GM12878 (cell line): ENCODE measurements around the gene CASS4. TPM values are rescaled to one million over a fixed set of nuclear protein-coding genes. Genes with fewer than 3 reads are reported as not detected.

ENCODE experiments used
- ATAC-seq: fragments of 200-7000 bp; cut with Tn5 transposase; 3 replicates; pipeline ENCODE4 v1.9.1; 2020; ENCODE audit warnings: mild to moderate bottlenecking, moderate library complexity
- BruUV-seq: library from RNA; stranded (reverse); fragments of 400-500 nt; replicated peaks from 2 replicates; lab custom pipeline; 2021; lab: Mats Ljungman, UMichigan
- CTCF ChIA-PET: fragments of 300-600 bp; sonication (Branson Sonifier 250); formaldehyde crosslinking; extraction: SDS; loops from one replicate; lab custom pipeline; 2021; ENCODE audit warnings: inconsistent platforms; lab: Yijun Ruan, JAX
- POLR2A ChIA-PET: fragments of 350-600 bp; formaldehyde crosslinking; extraction: SDS; loops from one replicate; lab custom pipeline; 2021; ENCODE audit warnings: inconsistent platforms; lab: Charles Lee
- RAD21 ChIA-PET: fragments of 300-600 bp; sonication (Branson Sonifier 250); formaldehyde crosslinking; loops from one replicate; lab custom pipeline; 2023; ENCODE audit warnings: antibody characterized with exemption; ENCODE audit not compliant: unreplicated experiment; lab: Charles Lee
- SMC1A ChIA-PET: fragments of 300-600 bp; sonication (Branson Sonifier 250); formaldehyde crosslinking; loops from one replicate; lab custom pipeline; 2023; ENCODE audit not compliant: unreplicated experiment, uncharacterized antibody; lab: Charles Lee
- DNase-seq: peaks from one replicate; pipeline ENCODE4 v3.0.0-alpha.2; 2011; ENCODE audit warnings: low read depth, low spot score
- FAIRE-seq: peaks from 3 replicates; lab custom pipeline; 2011; peaks lifted over from hg19 to GRCh38; lab: Jason Lieb, UNC
- H2AFZ ChIP-seq: 2 replicates; pipeline ENCODE4 v1.6.0; 2011; ENCODE audit warnings: low read depth, low read length, control low read depth; ENCODE audit not compliant: control insufficient read depth
- H3K27ac ChIP-seq: 2 replicates; pipeline ENCODE4 v1.5.1; 2011; ENCODE audit warnings: control low read depth; ENCODE audit not compliant: control insufficient read depth, insufficient read depth
- H3K27me3 ChIP-seq, 2 experiments: replicated peaks in 1 of 2; 2 replicates each; pipeline versions ENCODE4 v1.6.0 to v1.6.1; 2011; ENCODE audit warnings: low read length in 1 of 2; ENCODE audit not compliant: control insufficient read depth in 2 of 2, insufficient read depth in 2 of 2
- H3K36me3 ChIP-seq, 2 experiments: 2 replicates each; pipeline ENCODE4 v1.5.1; 2011; ENCODE audit warnings: low read length in 1 of 2; ENCODE audit not compliant: control insufficient read depth in 2 of 2, insufficient read depth in 2 of 2
- H3K4me1 ChIP-seq: 2 replicates; pipeline ENCODE4 v1.6.1; 2011; ENCODE audit warnings: mild to moderate bottlenecking, low read length, moderate library complexity, mixed read lengths; ENCODE audit not compliant: control insufficient read depth, insufficient read depth
- H3K4me2 ChIP-seq: 2 replicates; pipeline ENCODE4 v1.6.0; 2011; ENCODE audit warnings: control low read depth; ENCODE audit not compliant: control insufficient read depth, insufficient read depth
- H3K4me3 ChIP-seq: fragments of 200-600 bp; sonication (generic); 2 replicates; pipeline ENCODE4 v1.5.1; 2016
- H3K79me2 ChIP-seq: 2 replicates; pipeline ENCODE4 v1.6.0; 2011; ENCODE audit warnings: low read length; ENCODE audit not compliant: control insufficient read depth, insufficient read depth
- H3K9ac ChIP-seq: 2 replicates; pipeline ENCODE4 v1.8.0; 2011; ENCODE audit warnings: low read length, control low read depth, mixed read lengths; ENCODE audit not compliant: control insufficient read depth, insufficient read depth
- H3K9me3 ChIP-seq: replicated peaks from 3 replicates; pipeline ENCODE4 v1.5.1; 2011; ENCODE audit warnings: mild to moderate bottlenecking, low read length; ENCODE audit not compliant: control insufficient read depth, insufficient read depth
- H4K20me1 ChIP-seq: 2 replicates; pipeline ENCODE4 v1.6.0; 2011; ENCODE audit not compliant: control insufficient read depth, insufficient read depth
- ATF2 ChIP-seq: IDR thresholded peaks from 2 replicates; pipeline ENCODE4 v1.6.1; 2012; ENCODE audit warnings: low read length, inconsistent platforms
- ATF3 ChIP-seq: IDR thresholded peaks from 2 replicates; pipeline ENCODE4 v1.6.1; 2011; ENCODE audit warnings: low read depth, mild to moderate bottlenecking, low read length, moderate library complexity, borderline replicate concordance; ENCODE audit errors: extremely low read depth
- ATF7 ChIP-seq: fragments of 450-650 bp; IDR thresholded peaks from 2 replicates; pipeline ENCODE4 v1.6.1; 2016; ENCODE audit warnings: low read depth, mild to moderate bottlenecking
- BCL11A ChIP-seq: IDR thresholded peaks from 2 replicates; pipeline ENCODE4 v1.6.1; 2011; ENCODE audit warnings: low read depth, low read length
- CEBPZ ChIP-seq: fragments of 150-350 bp; IDR thresholded peaks from 2 replicates; pipeline ENCODE4 v1.6.1; 2016; ENCODE audit warnings: low read depth, low read length
- CREM ChIP-seq: IDR thresholded peaks from 2 replicates; pipeline ENCODE4 v1.6.1; 2014; ENCODE audit warnings: antibody characterized with exemption, low read depth
- E2F4 ChIP-seq: IDR thresholded peaks from 2 replicates; pipeline ENCODE4 v1.6.1; 2012; ENCODE audit warnings: low read depth, low read length, improper control_type of control experiment
- FOXK2 ChIP-seq: fragments of 450-650 bp; IDR thresholded peaks from 2 replicates; pipeline ENCODE4 v1.6.1; 2017; ENCODE audit warnings: mild to moderate bottlenecking, moderate library complexity
- JUND ChIP-seq: IDR thresholded peaks from 2 replicates; pipeline ENCODE4 v1.6.1; 2012; ENCODE audit warnings: low read depth, mild to moderate bottlenecking, low read length, improper control_type of control experiment, moderate library complexity
- MYB ChIP-seq: fragments of 150-350 bp; IDR thresholded peaks from 2 replicates; pipeline ENCODE4 v1.6.1; 2014; ENCODE audit warnings: mild to moderate bottlenecking, low read depth, low read length, borderline replicate concordance
- POLR2AphosphoS2 ChIP-seq: IDR thresholded peaks from 2 replicates; pipeline ENCODE4 v1.6.1; 2011; ENCODE audit warnings: low read depth, mild to moderate bottlenecking, low read length, improper control_type of control experiment, moderate library complexity
- RB1 ChIP-seq: fragments of 450-650 bp; formaldehyde crosslinking; IDR thresholded peaks from 2 replicates; pipeline ENCODE4 v1.6.1; 2017; ENCODE audit warnings: mild to moderate bottlenecking, borderline replicate concordance
- RBBP5 ChIP-seq: fragments of 200-600 bp; sonication (generic); conservative IDR thresholded peaks from 2 replicates; pipeline ENCODE4 v1.6.1; 2016
- SKIL ChIP-seq: fragments of 450-650 bp; IDR thresholded peaks from 2 replicates; pipeline ENCODE4 v1.6.1; 2017; ENCODE audit warnings: mild to moderate bottlenecking, low read depth, inconsistent platforms; ENCODE audit not compliant: poor library complexity, severe bottlenecking
- TCF12 ChIP-seq: IDR thresholded peaks from 2 replicates; pipeline ENCODE4 v1.6.1; 2011; ENCODE audit warnings: low read depth, mild to moderate bottlenecking, low read length
- TCF3 ChIP-seq: IDR thresholded peaks from 2 replicates; pipeline ENCODE4 v1.6.1; 2012; ENCODE audit warnings: low read depth, mild to moderate bottlenecking, low read length, borderline replicate concordance; ENCODE audit not compliant: insufficient read depth
- YBX1 ChIP-seq: fragments of 450-650 bp; IDR thresholded peaks from 2 replicates; pipeline ENCODE4 v1.6.1; 2016; ENCODE audit warnings: antibody characterized with exemption
- YY1 ChIP-seq: IDR thresholded peaks from 2 replicates; pipeline ENCODE4 v1.6.1; 2011; ENCODE audit warnings: low read depth, mild to moderate bottlenecking, low read length
- WGBS: methylation state at CpG from one replicate; pipeline ENCODE4 v1.1.6; 2016; ENCODE audit warnings: low lambda C conversion rate; ENCODE audit not compliant: insufficient replicate concordance, insufficient coverage; ENCODE audit errors: missing lambda C conversion rate; 5-methylcytosine and 5-hydroxymethylcytosine counted together
- in situ Hi-C: fragments of 300-500 bp; cut with MboI; formaldehyde crosslinking; loops from 9 replicates; pipeline ENCODE4 v1.14.3; 2018; ENCODE audit warnings: mixed read lengths
- intact Hi-C: fragments of 100-400 bp; cut with micrococcal nuclease; formaldehyde crosslinking; loops from one replicate; pipeline ENCODE4 v1.14.2; 2022; ENCODE audit not compliant: unreplicated experiment
- polyA plus RNA-seq, 11 experiments: library from polyadenylated mRNA; depleted of rRNA in 4 of 11; unstranded in 6 of 11; stranded (reverse) in 5 of 11; fragments of >200 nt; fragmentation: Nextera tagmentation in 4 of 11; fragmentation: Illumina TruSeq in 1 of 11; extraction: Ambion mirVana in 4 of 11; extraction: Trizol in 1 of 11; gene quantifications; 1 replicate in 1 of 11; 2 replicates in 10 of 11; pipeline versions ENCODE4 v1.2.1 to v1.2.3, GENCODE V29; 2011 to 2016; ENCODE audit warnings: inconsistent platforms in 2 of 11, missing spikeins in 2 of 11, low read depth in 1 of 11
- total RNA-seq, 4 experiments: library from RNA; depleted of rRNA in 3 of 4; stranded (reverse); fragments of >200 nt in 3 of 4; fragmentation: Illumina TruSeq in 1 of 4; extraction: Trizol in 1 of 4; gene quantifications; 2 replicates each; pipeline versions ENCODE4 v1.2.1 to v1.2.3, GENCODE V29; 2013 to 2021

The CASS4 gene
- total and polyA plus RNA-seq, 10 of the 15 experiments (the other 5 are each of a cell fraction or from before 2014, with no cell fraction given): 0.04 to 0.24 (median 0.11) TPM; not detected in 1

GRCh38 chr20:56424931-56425330 is 12.9 kb downstream of the CASS4 start:
- Histone ChIP-seq H3K4me2 (no peak overlapping the region), H3K4me3 (no peak overlapping the region), H4K20me1 (no peaks in the 10 kb centered on the region), H3K27me3 (no peaks in the 10 kb centered on the region), H2AFZ (no peak overlapping the region), H3K9ac (no peak overlapping the region), H3K36me3 (no peaks in the 10 kb centered on the region), H3K79me2 (no peaks in the 10 kb centered on the region), H3K9me3 (no peaks in the 10 kb centered on the region), H3K4me1 (peaks cover 14% of the 10 kb centered on the region), H3K27ac (no peak overlapping the region)
- no peak for DNase-seq
- in situ Hi-C loops (no loop called here), intact Hi-C loops (no loop called here)
- ChIA-PET SMC1A (interaction anchor here (1.6 to 1.7 kb wide), 2 partner anchors 9 to 14 kb away, joined by 4 to 7 read pairs; no protein-coding TSS in a partner anchor), CTCF (interaction anchor here (0.9 to 1.0 kb wide), 2 partner anchors 26 to 29 kb away, joined by 3 to 4 read pairs; no protein-coding TSS in a partner anchor), RAD21 (no interaction called here), POLR2A (interaction anchor here (1.3 kb wide), 1 partner anchor 15 kb away, joined by 3 read pairs; no protein-coding TSS in a partner anchor)
- no TSS peak for BruUV-seq
- FAIRE-seq: no peak
- ATAC-seq: no peak
- WGBS: 82% methylated on average over 1 of the region's 1 CpG
- no peak for TF ChIP-seq YY1
- no peak for TF ChIP-seq CEBPZ
- no peak for TF ChIP-seq SKIL
- TF ChIP-seq YBX1: no peak
- no peak for TF ChIP-seq ATF7
- no peak for TF ChIP-seq TCF3
- no peak for TF ChIP-seq RBBP5
- TF ChIP-seq POLR2AphosphoS2: no peak
- no peak for TF ChIP-seq RB1
- no peak for TF ChIP-seq ATF3
- TF ChIP-seq ATF2: no peak
- no peak for TF ChIP-seq FOXK2
- TF ChIP-seq CREM: no peak
- no peak for TF ChIP-seq BCL11A
- no peak for TF ChIP-seq TCF12
- no peak for TF ChIP-seq E2F4
- no peak for TF ChIP-seq JUND
- no peak for TF ChIP-seq MYB
